Adipocyte (in vitro differentiated cells): Measurements from ENCODE around the gene HEYL.

Experiments
- DNase-seq: peaks from one replicate; pipeline ENCODE4 v3.0.0-alpha.2; 2015; ENCODE audit warnings: low read depth
- H3K27me3 ChIP-seq: replicated peaks from 2 replicates; pipeline ENCODE4 v1.7.0; 2013; ENCODE audit warnings: mild to moderate bottlenecking, low read length, moderate library complexity; ENCODE audit not compliant: control insufficient read depth, insufficient read depth
- H3K36me3 ChIP-seq: 2 replicates; pipeline ENCODE4 v1.7.0; 2013; ENCODE audit warnings: low read length, mild to moderate bottlenecking, moderate library complexity; ENCODE audit not compliant: control insufficient read depth, insufficient read depth, severe bottlenecking
- H3K4me1 ChIP-seq: 2 replicates; pipeline ENCODE4 v1.7.0; 2013; ENCODE audit warnings: mild to moderate bottlenecking, low read length, moderate library complexity; ENCODE audit not compliant: control insufficient read depth, insufficient read depth
- H3K4me3 ChIP-seq: 2 replicates; pipeline ENCODE4 v1.7.0; 2013; ENCODE audit warnings: mild to moderate bottlenecking, low read length, moderate library complexity
- H3K9ac ChIP-seq: 2 replicates; pipeline ENCODE4 v1.7.0; 2013; ENCODE audit warnings: mild to moderate bottlenecking, low read length, moderate library complexity
- H3K9me3 ChIP-seq: 2 replicates; pipeline ENCODE4 v1.7.0; 2013; ENCODE audit warnings: mild to moderate bottlenecking, low read length, moderate library complexity; ENCODE audit not compliant: control insufficient read depth

HEYL gene

DNA sequence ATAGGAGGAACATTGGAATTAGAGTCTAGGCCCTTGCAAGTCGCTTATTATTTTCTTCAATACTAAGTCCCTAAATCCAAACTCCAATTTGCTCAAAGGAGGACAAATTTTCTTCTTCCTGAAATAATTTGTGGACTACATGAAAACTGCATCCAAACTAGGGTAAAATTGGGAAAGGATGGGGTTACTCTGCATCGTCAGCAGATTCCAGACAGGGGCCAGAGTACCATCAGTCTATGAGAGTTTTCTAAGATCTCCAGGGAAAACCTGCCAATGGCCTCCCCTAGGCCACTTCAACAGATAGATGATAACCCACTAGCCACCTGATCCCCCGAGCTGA lies 508 bp downstream of the HEYL start:
- DNase-seq, result no peak
- Histone ChIP-seq H3K4me1 (peaks cover 4% of the 10 kb centered on the region), H3K4me3 (no peak overlapping the region), H3K9me3 (no peaks in the 10 kb centered on the region), H3K9ac (no peak overlapping the region), H3K27me3 (peaks cover 46% of the 10 kb centered on the region), H3K36me3 (no peaks in the 10 kb centered on the region)

DNA sequence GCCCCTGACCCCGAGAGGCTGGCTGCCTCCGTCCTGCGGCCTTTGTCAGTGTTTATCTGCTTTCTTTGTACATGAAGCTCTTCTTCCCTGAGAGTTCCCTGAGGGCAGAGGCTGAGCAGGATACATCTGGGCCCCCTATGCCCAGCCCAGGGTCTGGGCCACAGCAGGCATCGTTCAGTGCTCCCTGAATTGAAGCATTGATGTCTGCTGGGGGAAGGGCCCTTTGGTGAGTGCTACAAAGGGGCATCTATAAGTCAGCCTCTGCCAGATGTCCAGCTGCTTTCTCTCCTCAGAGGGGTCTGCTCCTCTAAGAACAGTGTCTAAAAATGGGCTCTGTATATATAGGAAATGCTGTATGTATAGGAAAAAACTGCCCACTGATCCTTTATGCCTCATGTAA lies 2.1 kb downstream of the HEYL start:
- Histone ChIP-seq H3K4me1 (no peaks in the 10 kb centered on the region), H3K9me3 (no peaks in the 10 kb centered on the region), H3K27me3 (peaks cover 58% of the 10 kb centered on the region), H3K36me3 (no peaks in the 10 kb centered on the region), H3K4me3 (no peak overlapping the region), H3K9ac (no peak overlapping the region)
- no peak for DNase-seq

DNA sequence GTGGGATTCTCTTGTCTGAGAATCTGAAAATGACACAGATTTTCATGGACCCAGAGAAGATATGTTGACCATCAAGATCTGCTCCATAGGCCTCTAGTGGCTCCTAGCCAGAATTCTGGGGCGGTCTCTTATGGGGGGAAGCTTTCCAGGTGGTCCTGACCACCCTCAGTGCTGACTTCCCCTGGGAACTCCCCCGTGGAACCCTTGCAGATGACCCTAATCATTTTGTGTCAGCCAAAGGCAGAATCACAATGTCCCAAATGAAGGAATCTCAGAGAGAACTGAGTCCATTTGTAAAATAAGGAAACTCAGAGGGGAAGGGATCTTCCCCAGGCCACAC lies 3.6 kb downstream of the HEYL start:
- H3K36me3 ChIP-seq, result no peaks in the 10 kb centered on the region
- H3K9ac ChIP-seq, result no peak overlapping the region
- no peaks in the 10 kb centered on the region for H3K9me3 ChIP-seq
- peaks cover 73% of the 10 kb centered on the region for H3K27me3 ChIP-seq
- H3K4me3 ChIP-seq, result no peak overlapping the region
- H3K4me1 ChIP-seq, result no peaks in the 10 kb centered on the region
- DNase-seq, result no peak

DNA sequence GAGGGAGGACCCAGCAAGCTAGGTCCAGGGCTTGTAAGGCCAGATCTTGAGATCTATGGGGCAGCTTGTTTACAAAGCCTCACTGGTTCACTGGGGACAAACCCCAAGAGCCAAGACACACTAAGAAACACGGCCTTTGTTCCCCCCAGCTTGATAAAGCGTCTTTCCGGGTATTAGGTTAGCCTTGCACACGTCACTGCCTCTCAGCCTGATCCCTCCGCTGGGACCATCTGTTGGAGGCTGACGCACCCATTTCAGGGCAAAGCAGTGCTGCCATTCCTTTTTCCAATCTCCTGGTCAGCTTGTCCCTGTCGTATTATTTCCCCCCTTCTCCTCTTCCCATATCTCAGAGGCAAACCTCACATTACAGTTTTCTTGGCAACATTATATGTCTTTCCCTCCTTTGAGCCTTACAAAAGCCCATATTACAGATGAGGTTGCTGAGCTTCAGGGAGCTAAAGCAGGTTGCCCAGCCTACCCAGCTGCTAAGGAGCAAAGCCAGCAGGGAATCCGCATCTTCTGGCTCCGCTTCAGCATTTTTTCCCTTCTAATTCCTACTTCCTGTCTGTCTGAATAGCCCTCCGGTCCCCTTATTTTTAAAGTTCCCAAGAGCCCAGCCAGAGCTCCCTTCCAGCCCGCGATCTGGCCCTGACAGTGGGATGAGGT lies 4.1 kb downstream of the HEYL start:
- no peak for DNase-seq

DNA sequence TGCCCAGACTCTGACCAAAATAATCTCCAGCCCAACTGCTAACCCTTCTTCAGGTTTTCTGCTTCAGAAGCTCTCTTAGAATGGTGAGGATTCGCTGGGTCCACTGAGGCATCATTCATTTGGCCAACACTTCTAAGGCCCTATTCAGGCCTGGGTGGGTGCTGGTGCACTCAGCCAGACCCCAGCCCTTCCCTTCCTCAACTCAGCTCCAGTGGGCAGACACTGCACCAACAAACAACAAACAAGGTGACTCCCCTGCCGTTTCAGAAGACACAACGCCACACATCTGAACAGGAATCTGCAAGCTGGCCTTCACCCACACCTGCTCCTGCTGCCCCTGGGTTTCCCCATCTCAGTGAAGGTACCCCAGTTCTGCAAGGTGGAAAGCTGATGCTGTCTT lies 6.0 kb downstream of the HEYL start:
- Histone ChIP-seq H3K36me3 (no peaks in the 10 kb centered on the region), H3K4me1 (no peaks in the 10 kb centered on the region), H3K9me3 (no peaks in the 10 kb centered on the region), H3K27me3 (peaks cover 79% of the 10 kb centered on the region), H3K9ac (no peak overlapping the region), H3K4me3 (no peak overlapping the region)
- no peak for DNase-seq

More for the DNA sequence above, 4.1 kb downstream of the HEYL start:
- H3K9ac ChIP-seq, result no peak overlapping the region
- H3K27me3 ChIP-seq, result peaks cover 78% of the 10 kb centered on the region
- H3K4me1 ChIP-seq, result no peaks in the 10 kb centered on the region
- H3K9me3 ChIP-seq, result no peaks in the 10 kb centered on the region
- no peaks in the 10 kb centered on the region for H3K36me3 ChIP-seq
- no peak overlapping the region for H3K4me3 ChIP-seq

DNA sequence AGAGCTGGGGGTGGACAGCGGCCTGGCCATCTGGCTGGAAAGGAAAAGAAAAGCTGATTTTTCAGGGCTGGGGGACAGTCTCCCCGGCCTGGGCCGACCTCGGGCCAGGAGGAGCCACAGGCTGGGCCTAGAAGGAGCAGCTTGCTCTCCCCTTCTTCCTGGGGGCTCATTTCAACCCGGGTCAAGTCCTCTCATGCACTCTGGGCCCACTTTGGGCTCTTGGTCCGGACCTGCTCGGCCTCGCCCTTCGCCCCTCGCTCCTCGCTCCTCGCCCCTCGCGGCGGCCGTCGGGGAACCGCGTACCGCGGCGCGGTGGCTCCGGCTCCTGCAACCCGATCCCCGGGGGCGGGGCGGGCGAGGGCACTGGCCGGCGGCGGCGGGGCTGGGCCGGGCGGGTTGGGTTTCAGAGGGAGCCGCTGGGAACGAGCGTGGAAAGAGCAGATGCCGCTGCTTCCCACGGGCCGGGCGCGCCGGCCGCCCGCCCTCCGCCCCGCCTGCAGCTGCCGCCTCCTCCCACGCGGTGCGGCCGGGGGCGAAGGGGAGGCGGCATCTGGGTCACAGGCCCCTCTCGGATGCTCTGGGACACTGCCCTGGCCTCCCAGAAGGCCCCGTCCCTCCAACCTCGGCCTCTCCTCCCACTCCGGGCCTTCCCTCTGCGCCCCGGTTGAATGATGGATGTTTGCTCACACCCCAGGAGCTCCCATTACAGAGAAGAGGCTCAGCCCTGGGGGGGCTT lies 6.6 kb downstream of the HEYL start:
- Histone ChIP-seq H3K36me3 (no peaks in the 10 kb centered on the region), H3K9ac (no peak overlapping the region), H3K9me3 (no peaks in the 10 kb centered on the region), H3K4me3 (no peak overlapping the region), H3K27me3 (peaks cover 76% of the 10 kb centered on the region), H3K4me1 (no peaks in the 10 kb centered on the region)
- peak; percentile 90 for DNase-seq

DNA sequence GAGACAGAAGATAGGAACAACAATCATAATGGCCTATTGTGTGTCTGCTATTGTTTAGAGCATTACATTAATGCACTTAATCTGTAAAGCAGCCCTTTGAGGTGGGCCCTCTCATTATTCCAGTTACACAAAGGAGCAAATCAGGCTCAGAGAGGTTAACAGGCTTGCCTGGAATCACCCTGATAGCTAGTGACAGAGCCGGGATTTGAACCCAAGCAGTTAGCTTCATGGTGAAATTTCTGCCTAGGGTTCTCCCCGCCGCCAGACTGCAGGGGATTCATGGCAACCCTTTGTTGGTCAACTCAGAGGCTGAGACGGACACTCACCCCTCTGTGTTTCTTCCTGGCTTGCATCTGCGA lies 7.1 kb downstream of the HEYL start:
- no peak for DNase-seq
- no peaks in the 10 kb centered on the region for H3K9me3 ChIP-seq
- no peaks in the 10 kb centered on the region for H3K4me1 ChIP-seq
- no peaks in the 10 kb centered on the region for H3K36me3 ChIP-seq
- H3K4me3 ChIP-seq, result no peak overlapping the region
- no peak overlapping the region for H3K9ac ChIP-seq
- H3K27me3 ChIP-seq, result peaks cover 75% of the 10 kb centered on the region

DNA sequence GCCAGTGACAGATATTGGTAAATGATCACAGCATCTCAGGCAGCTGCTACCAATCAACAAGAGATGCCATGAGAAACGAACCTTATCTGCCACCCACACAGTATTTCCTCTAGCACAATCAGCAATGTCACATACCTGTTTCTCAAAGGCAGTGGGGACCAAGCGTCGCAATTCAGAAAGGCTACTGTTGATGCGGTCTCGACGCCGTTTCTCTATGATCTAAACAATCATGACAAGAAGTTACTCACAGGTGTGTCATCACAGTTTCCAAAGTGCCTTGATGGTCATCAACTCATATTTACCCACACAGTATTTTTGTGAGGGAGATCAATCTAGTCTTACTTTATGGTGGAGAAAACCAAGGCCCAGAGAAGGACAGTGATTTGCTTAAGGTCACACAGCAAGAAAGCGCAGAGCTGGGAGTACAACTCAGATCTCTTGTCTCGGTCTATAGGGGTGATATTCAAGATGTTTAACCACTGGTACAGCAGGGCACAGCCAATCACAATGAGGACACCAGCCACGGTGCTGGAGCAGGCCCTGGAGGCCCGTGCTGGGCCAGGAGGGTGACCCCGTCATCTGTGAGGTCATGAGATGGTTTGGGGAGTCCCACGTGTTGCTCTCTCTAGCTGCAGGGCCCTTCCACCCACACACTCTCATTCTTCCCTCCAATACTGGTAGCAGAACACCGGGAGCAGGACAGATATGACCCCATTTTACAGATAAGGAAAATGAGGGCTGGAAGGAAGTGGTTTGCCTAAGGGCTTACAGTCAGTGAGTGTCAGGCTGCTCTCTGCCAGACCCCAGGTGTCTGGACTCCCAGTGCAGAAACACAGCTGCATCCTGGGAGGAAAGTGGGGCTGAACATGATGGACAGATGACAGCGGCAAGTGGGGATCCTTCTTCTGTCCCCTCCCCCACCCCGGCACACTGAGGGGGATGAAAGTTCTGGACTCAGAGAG lies 7.8 kb downstream of the HEYL start:
- Histone ChIP-seq H3K36me3 (no peaks in the 10 kb centered on the region), H3K9ac (no peak overlapping the region), H3K4me1 (no peaks in the 10 kb centered on the region), H3K27me3 (peaks cover 69% of the 10 kb centered on the region), H3K4me3 (no peak overlapping the region), H3K9me3 (no peaks in the 10 kb centered on the region)
- no peak for DNase-seq

DNA sequence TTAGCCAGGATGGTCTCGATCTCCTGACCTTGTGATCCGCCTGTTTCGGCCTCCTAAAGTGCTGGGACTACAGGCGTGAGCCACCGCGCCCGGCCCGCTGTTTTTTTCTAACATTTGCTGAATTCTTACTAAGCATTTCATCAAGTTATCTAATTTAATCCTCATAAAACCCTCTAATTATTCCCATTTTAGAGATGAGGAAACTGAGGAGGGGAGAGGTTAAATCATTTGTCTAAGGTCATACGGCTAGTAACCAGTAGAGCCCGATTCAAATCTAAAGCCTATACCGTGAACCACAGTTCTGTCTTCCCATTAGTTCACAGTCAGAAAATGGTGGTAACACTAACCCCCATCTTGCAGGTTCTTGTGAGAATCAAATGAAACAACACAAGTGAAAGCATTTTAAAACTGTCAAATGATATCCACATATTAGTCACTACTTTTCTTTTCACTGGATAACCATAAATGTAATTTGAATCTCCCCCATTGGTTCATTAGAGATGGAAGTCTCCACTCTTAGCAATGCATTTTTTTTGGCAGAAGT lies 10.6 kb downstream of the HEYL start:
- Histone ChIP-seq H3K4me1 (peaks cover 14% of the 10 kb centered on the region), H3K9me3 (no peaks in the 10 kb centered on the region), H3K4me3 (no peak overlapping the region), H3K27me3 (peaks cover 59% of the 10 kb centered on the region), H3K36me3 (no peaks in the 10 kb centered on the region), H3K9ac (no peak overlapping the region)
- no peak for DNase-seq

DNA sequence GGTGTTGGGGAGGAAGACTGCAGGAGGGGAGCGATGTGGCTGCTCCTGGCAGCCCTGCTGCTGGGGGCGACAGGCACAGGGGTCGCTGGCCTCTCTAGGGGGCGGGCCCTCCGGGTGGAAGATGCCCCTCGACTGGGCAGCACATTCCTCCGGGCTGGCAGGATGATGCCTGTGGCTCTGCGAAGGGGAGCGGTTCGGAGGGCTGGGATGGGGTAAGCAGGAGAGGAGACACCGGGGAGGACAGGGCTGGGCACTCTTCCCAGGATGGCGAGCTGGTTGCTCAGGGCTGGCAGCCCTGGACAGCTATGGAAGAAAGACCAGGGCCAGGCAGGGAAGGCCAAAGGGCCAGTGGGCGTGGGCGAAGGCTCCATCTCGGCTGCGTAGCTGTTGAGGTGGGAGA lies 12.8 kb downstream of the HEYL start:
- no peak for DNase-seq
- Histone ChIP-seq H3K4me1 (peaks cover 14% of the 10 kb centered on the region), H3K9me3 (no peaks in the 10 kb centered on the region), H3K27me3 (peaks cover 51% of the 10 kb centered on the region), H3K4me3 (no peak overlapping the region), H3K9ac (no peak overlapping the region), H3K36me3 (no peaks in the 10 kb centered on the region)
